Esophagus squamous epithelium (tissue), 4 donors: ENCODE measurements around the gene COL4A1.
A peak's percentile ranks its signal among the peaks of the same experiment; 100 is the strongest.

ENCODE experiments used
- POLR2A ChIP-seq, 4 donors: fragments of 450-650 bp; IDR thresholded peaks; one replicate each; pipeline ENCODE4 v1.6.1; 2017; ENCODE audit warnings: antibody characterized with exemption in 4 of 4, mild to moderate bottlenecking in 4 of 4, moderate library complexity in 3 of 4
- TF ChIP-seq, protein P1 (sequence below), 6 experiments: fragments of 450-650 bp in 4 of 6; fragments of 200-600 bp in 2 of 6; sonication (generic) in 2 of 6; IDR thresholded peaks; one replicate each; pipeline ENCODE4 v1.5.1; 2016 to 2019; ENCODE audit warnings: antibody characterized with exemption in 6 of 6, mild to moderate bottlenecking in 4 of 6, moderate library complexity in 4 of 6

DNA sequence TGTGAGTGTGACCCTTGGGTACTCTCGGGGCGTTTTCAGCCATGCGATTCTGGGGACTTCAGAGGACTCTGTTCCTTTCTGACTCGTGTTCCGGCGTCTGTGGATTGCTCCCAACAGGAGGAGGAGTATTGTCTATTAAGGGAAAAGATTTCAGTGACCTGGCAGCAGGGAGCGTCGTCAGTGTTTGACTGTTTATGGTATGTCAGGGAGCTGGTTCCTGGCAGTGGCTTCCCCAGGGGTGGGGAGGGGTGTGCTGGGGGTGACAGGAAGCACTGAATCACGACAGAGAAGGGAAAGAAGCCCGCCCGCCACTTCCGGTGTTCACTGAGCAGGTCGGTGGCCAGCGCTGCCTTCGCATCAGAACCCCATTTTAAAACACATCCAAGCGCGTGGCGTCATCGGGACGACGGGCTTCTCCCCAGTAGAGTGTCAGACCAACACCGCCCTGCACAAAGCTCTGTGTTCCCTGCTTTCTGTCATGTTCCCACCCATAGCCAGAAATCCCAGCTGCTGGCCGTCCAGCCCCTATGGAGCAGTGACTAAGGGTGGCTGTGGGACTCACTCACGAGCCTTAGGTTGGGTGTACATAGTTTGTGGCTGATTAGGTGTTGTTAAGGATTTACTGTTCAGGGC, 34.0 kb upstream of the COL4A1 start:
- TF ChIP-seq, protein P1, sequence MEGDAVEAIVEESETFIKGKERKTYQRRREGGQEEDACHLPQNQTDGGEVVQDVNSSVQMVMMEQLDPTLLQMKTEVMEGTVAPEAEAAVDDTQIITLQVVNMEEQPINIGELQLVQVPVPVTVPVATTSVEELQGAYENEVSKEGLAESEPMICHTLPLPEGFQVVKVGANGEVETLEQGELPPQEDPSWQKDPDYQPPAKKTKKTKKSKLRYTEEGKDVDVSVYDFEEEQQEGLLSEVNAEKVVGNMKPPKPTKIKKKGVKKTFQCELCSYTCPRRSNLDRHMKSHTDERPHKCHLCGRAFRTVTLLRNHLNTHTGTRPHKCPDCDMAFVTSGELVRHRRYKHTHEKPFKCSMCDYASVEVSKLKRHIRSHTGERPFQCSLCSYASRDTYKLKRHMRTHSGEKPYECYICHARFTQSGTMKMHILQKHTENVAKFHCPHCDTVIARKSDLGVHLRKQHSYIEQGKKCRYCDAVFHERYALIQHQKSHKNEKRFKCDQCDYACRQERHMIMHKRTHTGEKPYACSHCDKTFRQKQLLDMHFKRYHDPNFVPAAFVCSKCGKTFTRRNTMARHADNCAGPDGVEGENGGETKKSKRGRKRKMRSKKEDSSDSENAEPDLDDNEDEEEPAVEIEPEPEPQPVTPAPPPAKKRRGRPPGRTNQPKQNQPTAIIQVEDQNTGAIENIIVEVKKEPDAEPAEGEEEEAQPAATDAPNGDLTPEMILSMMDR (IDR thresholded peaks at IDR 0.05): no peak
- peak in 2 of 4 donors; percentile 17 to 68 for TF ChIP-seq POLR2A (IDR thresholded peaks at IDR 0.05)
